Thyroid gland (tissue), 4 donors: ENCODE measurements around the gene DPP7. TPM values are rescaled to one million over a fixed set of nuclear protein-coding genes. Genes with fewer than 3 reads are reported as not detected.

Experiments used
- DNase-seq, 2 donors: peaks; one replicate each; pipeline ENCODE4 v3.0.0-alpha.2; 2019
- H3K27ac ChIP-seq, 3 donors: fragments of 200-600 bp; sonication (generic); 1 replicate in 2 of 3; 2 replicates in 1 of 3; pipeline ENCODE4 v1.5.1; 2016 to 2019; ENCODE audit warnings: mild to moderate bottlenecking in 1 of 3, moderate library complexity in 1 of 3
- H3K27me3 ChIP-seq: fragments of 200-600 bp; sonication (generic); one replicate; pipeline ENCODE4 v1.5.1; 2019
- H3K36me3 ChIP-seq, 2 donors: fragments of 200-600 bp; sonication (generic); one replicate each; pipeline ENCODE4 v1.5.1; 2016 to 2019
- H3K4me1 ChIP-seq, 2 donors: fragments of 200-600 bp; sonication (generic); one replicate each; pipeline ENCODE4 v1.5.1; 2017 to 2019
- H3K4me3 ChIP-seq, 3 donors: fragments of 200-600 bp; sonication (generic); replicated peaks in 1 of 3; 1 replicate in 2 of 3; 2 replicates in 1 of 3; pipeline ENCODE4 v1.5.1; 2016; ENCODE audit warnings: mild to moderate bottlenecking in 1 of 3
- H3K9me3 ChIP-seq: fragments of 200-600 bp; sonication (generic); one replicate; pipeline ENCODE4 v1.5.1; 2017
- POLR2A ChIP-seq, 2 donors: fragments of 450-650 bp; IDR thresholded peaks; one replicate each; pipeline ENCODE4 v1.6.1; 2017; ENCODE audit warnings: antibody characterized with exemption in 2 of 2, mild to moderate bottlenecking in 2 of 2, moderate library complexity in 1 of 2
- WGBS, 2 donors: methylation state at CpG; one replicate each; pipeline ENCODE4 v1.1.5; 2017; 5-methylcytosine and 5-hydroxymethylcytosine counted together
- intact Hi-C: fragments of 100-400 bp; cut with DNase I; formaldehyde crosslinking; loops from one replicate; pipeline ENCODE4 v1.15.1; 2023
- total RNA-seq, 4 donors: library from RNA; depleted of rRNA; stranded (reverse); fragments of >200 nt; gene quantifications; one replicate each; pipeline ENCODE4 v1.2.3, GENCODE V29; 2016
- TF ChIP-seq, protein P1 (sequence below), 6 experiments: fragments of 200-600 bp in 3 of 6; fragments of 450-650 bp in 3 of 6; sonication (generic) in 3 of 6; IDR thresholded peaks; one replicate each; pipeline ENCODE4 v1.5.1; 2016 to 2019; ENCODE audit warnings: antibody characterized with exemption in 6 of 6, mild to moderate bottlenecking in 2 of 6, inconsistent platforms in 1 of 6, moderate library complexity in 1 of 6

DPP7 gene
- total RNA-seq, 4 donors from 2014 or later, result 120 to 209 (median 157) TPM

DNA sequence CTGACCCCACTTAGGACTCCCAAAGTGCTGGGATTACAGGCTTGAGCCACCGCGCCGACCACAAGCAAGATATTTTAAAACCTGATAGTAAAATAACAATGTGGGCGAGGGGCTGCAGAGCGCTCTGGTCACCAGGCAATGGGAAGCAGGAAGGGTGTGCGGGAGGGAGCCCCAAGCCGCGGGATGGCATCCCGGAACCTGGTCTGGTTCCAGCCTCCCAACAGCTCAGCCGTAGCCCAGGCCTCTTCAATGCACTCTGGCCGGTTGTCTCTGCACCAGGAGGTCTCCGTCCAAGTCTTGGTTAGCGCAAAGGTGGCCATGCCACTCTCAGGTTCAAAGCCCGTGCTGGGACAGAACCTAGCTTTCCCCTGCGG, 37.9 kb downstream of the DPP7 start:
- DNase-seq, result peak; percentile 34 to 50
- Histone ChIP-seq H3K4me3 (peak overlapping the region in 1 of 3 donors; percentile 68), H3K9me3 (no peaks in the 10 kb centered on the region), H3K27ac (peak overlapping the region; percentile 40 to 74 (median 61)), H3K27me3 (no peaks in the 10 kb centered on the region), H3K4me1 (peaks cover 15 to 20% of the 10 kb centered on the region in 2 donors), H3K36me3 (peaks cover 16 to 19% of the 10 kb centered on the region in 2 donors)
- WGBS, 2 donors, result 60 to 61% methylated on average over 13 to 14 of the region's 15 CpGs
- intact Hi-C loops, result no loop called here
- TF ChIP-seq POLR2A (IDR thresholded peaks at IDR 0.05), result no peak
- TF ChIP-seq, protein P1, sequence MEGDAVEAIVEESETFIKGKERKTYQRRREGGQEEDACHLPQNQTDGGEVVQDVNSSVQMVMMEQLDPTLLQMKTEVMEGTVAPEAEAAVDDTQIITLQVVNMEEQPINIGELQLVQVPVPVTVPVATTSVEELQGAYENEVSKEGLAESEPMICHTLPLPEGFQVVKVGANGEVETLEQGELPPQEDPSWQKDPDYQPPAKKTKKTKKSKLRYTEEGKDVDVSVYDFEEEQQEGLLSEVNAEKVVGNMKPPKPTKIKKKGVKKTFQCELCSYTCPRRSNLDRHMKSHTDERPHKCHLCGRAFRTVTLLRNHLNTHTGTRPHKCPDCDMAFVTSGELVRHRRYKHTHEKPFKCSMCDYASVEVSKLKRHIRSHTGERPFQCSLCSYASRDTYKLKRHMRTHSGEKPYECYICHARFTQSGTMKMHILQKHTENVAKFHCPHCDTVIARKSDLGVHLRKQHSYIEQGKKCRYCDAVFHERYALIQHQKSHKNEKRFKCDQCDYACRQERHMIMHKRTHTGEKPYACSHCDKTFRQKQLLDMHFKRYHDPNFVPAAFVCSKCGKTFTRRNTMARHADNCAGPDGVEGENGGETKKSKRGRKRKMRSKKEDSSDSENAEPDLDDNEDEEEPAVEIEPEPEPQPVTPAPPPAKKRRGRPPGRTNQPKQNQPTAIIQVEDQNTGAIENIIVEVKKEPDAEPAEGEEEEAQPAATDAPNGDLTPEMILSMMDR (IDR thresholded peaks at IDR 0.05), result no peak

DNA sequence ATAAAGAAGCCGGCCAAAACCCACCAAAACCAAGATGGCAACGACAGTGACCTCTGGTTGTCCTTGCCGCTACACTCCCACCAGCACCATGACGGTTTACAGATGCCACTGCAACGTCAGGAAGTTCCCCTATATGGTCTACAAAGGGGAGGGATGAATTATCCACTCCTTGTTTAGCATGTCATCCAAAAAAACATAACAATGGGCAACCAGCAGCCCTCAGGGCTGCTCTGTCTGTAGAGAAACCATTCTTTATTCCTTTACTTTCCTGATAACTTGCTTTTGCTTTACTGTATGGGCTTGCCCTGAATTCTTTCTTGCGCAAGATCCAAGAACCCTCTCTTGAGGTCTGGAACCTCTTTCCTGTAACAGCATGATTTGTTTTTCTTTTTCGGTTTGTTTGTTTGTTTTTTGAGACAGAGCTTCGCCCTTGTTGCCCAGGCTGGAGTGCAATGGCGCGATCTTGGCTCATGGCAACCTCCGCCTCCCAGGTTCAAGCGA, 39.2 kb downstream of the DPP7 start:
- 78 to 92% methylated on average over 12 of the region's 12 CpGs for WGBS, 2 donors
- peaks cover 21 to 28% of the 10 kb centered on the region in 2 donors for H3K4me1 ChIP-seq
- intact Hi-C loops, result no loop called here

DNA sequence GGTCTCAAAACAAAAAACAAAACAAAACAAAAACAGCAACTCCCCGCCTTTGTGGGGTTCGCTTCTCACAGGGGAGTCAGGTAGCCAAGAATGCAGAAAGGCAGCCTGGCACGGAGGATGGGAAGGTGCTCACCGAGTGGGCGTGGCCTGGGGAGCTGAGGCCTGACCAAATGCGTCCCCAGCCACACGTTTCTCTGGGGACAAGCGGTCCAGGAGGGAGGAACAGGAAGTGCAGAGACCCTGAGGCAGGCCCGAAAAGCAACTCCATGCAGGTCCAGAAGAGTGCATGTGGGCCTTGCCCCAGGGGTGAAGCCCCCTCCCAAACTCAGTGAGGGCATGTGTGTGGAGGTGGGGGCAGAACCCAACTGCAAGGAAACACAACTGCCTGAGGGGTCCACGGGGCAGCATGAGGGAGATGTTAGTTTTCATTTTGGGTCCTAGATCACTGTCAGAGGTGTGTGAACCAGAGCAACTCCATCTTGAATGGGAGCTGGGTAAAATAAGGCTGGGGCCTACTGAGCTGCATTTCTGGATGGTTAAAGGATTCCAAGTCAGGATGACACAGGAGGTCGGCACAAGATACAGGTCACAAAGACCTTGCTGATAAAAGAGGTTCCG, 39.8 kb downstream of the DPP7 start:
- WGBS, 2 donors, result 72 to 81% methylated on average over 12 of the region's 12 CpGs
- DNase-seq, result no peak
- Histone ChIP-seq H3K27me3 (no peaks in the 10 kb centered on the region), H3K36me3 (peaks cover 6 to 8% of the 10 kb centered on the region in 2 donors), H3K4me3 (no peak overlapping the region), H3K4me1 (peaks cover 21 to 29% of the 10 kb centered on the region in 2 donors), H3K27ac (no peak overlapping the region), H3K9me3 (no peaks in the 10 kb centered on the region)
- TF ChIP-seq POLR2A (IDR thresholded peaks at IDR 0.05), result no peak
- TF ChIP-seq, protein P1 (IDR thresholded peaks at IDR 0.05), result no peak
- intact Hi-C loops, result no loop called here

More for the DNA sequence above, 39.2 kb downstream of the DPP7 start:
- DNase-seq, result no peak
- H3K9me3 ChIP-seq, result no peaks in the 10 kb centered on the region
- H3K27ac ChIP-seq, result no peak overlapping the region
- H3K27me3 ChIP-seq, result no peaks in the 10 kb centered on the region
- TF ChIP-seq POLR2A (IDR thresholded peaks at IDR 0.05), result no peak
- TF ChIP-seq, protein P1 (IDR thresholded peaks at IDR 0.05), result no peak
- no peak overlapping the region for H3K4me3 ChIP-seq
- peaks cover 8 to 12% of the 10 kb centered on the region in 2 donors for H3K36me3 ChIP-seq

DNA sequence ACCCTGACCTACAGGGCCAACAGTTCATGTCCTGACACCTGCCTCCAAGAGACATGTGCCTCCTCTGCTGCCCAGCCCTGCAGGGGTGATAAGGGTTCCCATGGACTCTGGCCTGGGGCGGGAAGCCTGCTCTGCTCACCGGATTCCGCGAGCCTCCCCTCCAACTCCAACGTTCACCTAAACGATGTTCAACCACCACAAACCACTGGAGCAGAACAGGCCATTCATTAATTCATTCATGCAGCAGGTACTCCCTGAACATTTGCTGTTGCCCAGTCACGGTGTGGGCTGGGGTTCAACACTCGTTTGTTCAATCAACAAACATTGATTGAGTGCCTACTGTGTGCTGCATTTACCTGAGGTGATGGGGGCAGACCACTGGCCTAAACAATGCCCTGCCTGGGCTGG, 40.5 kb downstream of the DPP7 start:
- Histone ChIP-seq H3K4me1 (peaks cover 21 to 31% of the 10 kb centered on the region in 2 donors), H3K27me3 (no peaks in the 10 kb centered on the region), H3K36me3 (peaks cover 0 to under 1% of the 10 kb centered on the region in 2 donors), H3K9me3 (no peaks in the 10 kb centered on the region), H3K4me3 (no peak overlapping the region), H3K27ac (no peak overlapping the region)
- WGBS, 2 donors, result 80 to 83% methylated on average over 8 of the region's 8 CpGs
- intact Hi-C loops, result no loop called here
- DNase-seq, result no peak
- TF ChIP-seq POLR2A (IDR thresholded peaks at IDR 0.05), result no peak
- TF ChIP-seq, protein P1 (IDR thresholded peaks at IDR 0.05), result no peak

DNA sequence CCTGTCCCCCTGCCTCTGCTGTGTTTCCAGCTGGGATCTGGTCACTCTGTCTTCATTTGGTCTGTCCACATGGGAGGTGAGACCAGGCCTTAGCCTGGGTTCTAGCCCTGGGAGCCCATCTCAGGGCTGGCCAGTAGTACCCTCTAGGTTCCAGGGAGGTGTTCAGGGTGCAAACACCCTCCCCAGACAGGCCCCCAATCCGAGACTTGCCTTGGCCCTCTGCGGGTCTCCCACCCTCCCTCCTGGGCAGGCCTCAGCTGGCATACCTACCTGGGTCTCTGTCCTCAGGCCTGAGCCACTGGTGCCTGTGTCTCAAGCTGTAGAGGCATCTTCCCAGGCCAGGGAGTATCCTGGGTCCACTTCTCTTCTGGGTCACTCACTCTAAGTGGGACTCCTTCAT, 43.3 kb downstream of the DPP7 start:
- no peak for DNase-seq
- no peak for TF ChIP-seq POLR2A (IDR thresholded peaks at IDR 0.05)
- TF ChIP-seq, protein P1 (IDR thresholded peaks at IDR 0.05), result no peak
- H3K9me3 ChIP-seq, result no peaks in the 10 kb centered on the region
- H3K27ac ChIP-seq, result peak overlapping the region; percentile 56 to 83 (median 73)
- H3K4me1 ChIP-seq, result peaks cover 6 to 14% of the 10 kb centered on the region in 2 donors
- 100% methylated on average over 1 of the region's 2 CpGs; no CpG with 5 or more reads in 1 of the 2 donors for WGBS, 2 donors
- no peaks in the 10 kb centered on the region for H3K27me3 ChIP-seq
- intact Hi-C loops, result no loop called here
- peak overlapping the region in 1 of 3 donors; percentile 19 for H3K4me3 ChIP-seq
- no peaks in the 10 kb centered on the region for H3K36me3 ChIP-seq
